ENCODE data around the gene CALML4. TPM values are rescaled to one million over a fixed set of nuclear protein-coding genes. Genes with fewer than 3 reads are reported as not detected.

CALML4 gene
- total RNA-seq, 1 donor = 2.2 TPM

- no peak for TF ChIP-seq CTCF (IDR thresholded peaks at IDR 0.05; ENCODE audit: extremely low read depth, low read depth, low read length)
- H3K27ac ChIP-seq (ENCODE audit: low read depth, low read length) = no peak overlapping the region
- peaks cover 11% of the 10 kb centered on the region for H4K20me1 ChIP-seq (ENCODE audit: insufficient read depth, low read length)
- peak; percentile 57 for DNase-seq (ENCODE audit: insufficient read length, low spot score, missing footprints)
- no peaks in the 10 kb centered on the region for H3K9me3 ChIP-seq (ENCODE audit: low read depth, low read length)
- no peaks in the 10 kb centered on the region for H3K27me3 ChIP-seq (ENCODE audit: insufficient read depth, low read length)
- H3K4me2 ChIP-seq (ENCODE audit: insufficient read depth, low read length) = no peak overlapping the region
- H3K79me2 ChIP-seq (ENCODE audit: insufficient read depth, low read length) = peaks cover 8% of the 10 kb centered on the region
- no peaks in the 10 kb centered on the region for H3K36me3 ChIP-seq (ENCODE audit: insufficient read depth, low read length)
- H2AFZ ChIP-seq (ENCODE audit: low read length) = no peak overlapping the region
- no peaks in the 10 kb centered on the region for H3K4me1 ChIP-seq (ENCODE audit: insufficient read depth, low read length)
- H3K4me3 ChIP-seq (ENCODE audit: insufficient read depth, low read length) = no peak overlapping the region
Observed at GRCh38 chr15:68205954-68206539, 915 bp upstream of the CALML4 start.

- Histone ChIP-seq H3K4me2 (ENCODE audit: insufficient read depth, low read length) (no peak overlapping the region), H3K36me3 (ENCODE audit: insufficient read depth, low read length) (no peaks in the 10 kb centered on the region), H3K79me2 (ENCODE audit: insufficient read depth, low read length) (peaks cover 7% of the 10 kb centered on the region), H3K4me1 (ENCODE audit: insufficient read depth, low read length) (no peaks in the 10 kb centered on the region), H4K20me1 (ENCODE audit: insufficient read depth, low read length) (peaks cover 9% of the 10 kb centered on the region), H3K27ac (ENCODE audit: low read depth, low read length) (no peak overlapping the region), H3K4me3 (ENCODE audit: insufficient read depth, low read length) (no peak overlapping the region), H2AFZ (ENCODE audit: low read length) (no peak overlapping the region), H3K27me3 (ENCODE audit: insufficient read depth, low read length) (no peaks in the 10 kb centered on the region), H3K9me3 (ENCODE audit: low read depth, low read length) (no peaks in the 10 kb centered on the region)
- peak; percentile 73 for DNase-seq (ENCODE audit: insufficient read length, low spot score, missing footprints)
- no peak for TF ChIP-seq CTCF (IDR thresholded peaks at IDR 0.05; ENCODE audit: extremely low read depth, low read depth, low read length)
Observed at GRCh38 chr15:68205558-68205944, 419 bp upstream of the CALML4 start.

GRCh38 chr15:68204361-68204760 is 771 bp downstream of the CALML4 start:
- H3K36me3 ChIP-seq (ENCODE audit: insufficient read depth, low read length) = no peaks in the 10 kb centered on the region
- no peaks in the 10 kb centered on the region for H3K9me3 ChIP-seq (ENCODE audit: low read depth, low read length)
- DNase-seq (ENCODE audit: insufficient read length, low spot score, missing footprints) = no peak
- no peak overlapping the region for H2AFZ ChIP-seq (ENCODE audit: low read length)
- no peak overlapping the region for H3K27ac ChIP-seq (ENCODE audit: low read depth, low read length)
- H3K4me3 ChIP-seq (ENCODE audit: insufficient read depth, low read length) = no peak overlapping the region
- no peak for TF ChIP-seq CTCF (IDR thresholded peaks at IDR 0.05; ENCODE audit: extremely low read depth, low read depth, low read length)
- peaks cover 6% of the 10 kb centered on the region for H3K4me1 ChIP-seq (ENCODE audit: insufficient read depth, low read length)
- H3K79me2 ChIP-seq (ENCODE audit: insufficient read depth, low read length) = peaks cover 4% of the 10 kb centered on the region
- H3K27me3 ChIP-seq (ENCODE audit: insufficient read depth, low read length) = no peaks in the 10 kb centered on the region
- peaks cover 9% of the 10 kb centered on the region for H4K20me1 ChIP-seq (ENCODE audit: insufficient read depth, low read length)
- no peak overlapping the region for H3K4me2 ChIP-seq (ENCODE audit: insufficient read depth, low read length)

GRCh38 chr15:68203956-68204355 is 1.2 kb downstream of the CALML4 start:
- Histone ChIP-seq H4K20me1 (ENCODE audit: insufficient read depth, low read length) (peaks cover 9% of the 10 kb centered on the region), H3K79me2 (ENCODE audit: insufficient read depth, low read length) (peaks cover 1% of the 10 kb centered on the region), H2AFZ (ENCODE audit: low read length) (no peak overlapping the region), H3K9me3 (ENCODE audit: low read depth, low read length) (no peaks in the 10 kb centered on the region), H3K4me3 (ENCODE audit: insufficient read depth, low read length) (no peak overlapping the region), H3K4me1 (ENCODE audit: insufficient read depth, low read length) (peaks cover 6% of the 10 kb centered on the region), H3K4me2 (ENCODE audit: insufficient read depth, low read length) (no peak overlapping the region), H3K27ac (ENCODE audit: low read depth, low read length) (no peak overlapping the region), H3K27me3 (ENCODE audit: insufficient read depth, low read length) (no peaks in the 10 kb centered on the region), H3K36me3 (ENCODE audit: insufficient read depth, low read length) (no peaks in the 10 kb centered on the region)
- DNase-seq (ENCODE audit: insufficient read length, low spot score, missing footprints) = no peak
- no peak for TF ChIP-seq CTCF (IDR thresholded peaks at IDR 0.05; ENCODE audit: extremely low read depth, low read depth, low read length)
